ENCODE results near the gene ARF1. TPM values are rescaled to one million over a fixed set of nuclear protein-coding genes. Genes with fewer than 3 reads are reported as not detected.
A peak's percentile ranks its signal among the peaks of the same experiment; 100 is the strongest.

Gene ARF1
- total RNA-seq, 2 experiments from 2014 or later: 342 to 350 TPM

- Mint-ChIP-seq H3K4me3 (peak overlapping the region; percentile 88), H3K9me3 (no peaks in the 10 kb centered on the region), H3K27ac (peak overlapping the region; percentile 92), H3K27me3 (no peaks in the 10 kb centered on the region), H3K36me3 (peaks cover 50% of the 10 kb centered on the region), H3K4me1 (peaks cover 68% of the 10 kb centered on the region)
- DNase-seq: no peak
Measured at GRCh38 chr1:228085287-228085951, 2.9 kb downstream of the ARF1 start.

- H3K27me3 Mint-ChIP-seq: no peaks in the 10 kb centered on the region
- peaks cover 82% of the 10 kb centered on the region for H3K4me1 Mint-ChIP-seq
- peaks cover 69% of the 10 kb centered on the region for H3K36me3 Mint-ChIP-seq
- H3K4me3 Mint-ChIP-seq: peak overlapping the region; percentile 61
- H3K27ac Mint-ChIP-seq: peak overlapping the region; percentile 81
- no peak for DNase-seq
- no peaks in the 10 kb centered on the region for H3K9me3 Mint-ChIP-seq
Measured at GRCh38 chr1:228087771-228088251, 5.3 kb downstream of the ARF1 start.

- H3K4me3 Mint-ChIP-seq: peak overlapping the region; percentile 43
- peaks cover 79% of the 10 kb centered on the region for H3K4me1 Mint-ChIP-seq
Measured at GRCh38 chr1:228088586-228089498, 6.3 kb downstream of the ARF1 start.

GRCh38 chr1:228089519-228090380 lies 7.2 kb downstream of the ARF1 start:
- no peaks in the 10 kb centered on the region for H3K27me3 Mint-ChIP-seq
- peaks cover 74% of the 10 kb centered on the region for H3K4me1 Mint-ChIP-seq
- no peak overlapping the region for H3K4me3 Mint-ChIP-seq
- H3K27ac Mint-ChIP-seq: peak overlapping the region; percentile 90
- H3K36me3 Mint-ChIP-seq: peaks cover 72% of the 10 kb centered on the region
- H3K9me3 Mint-ChIP-seq: peaks cover 6% of the 10 kb centered on the region
- no peak for DNase-seq

More at GRCh38 chr1:228088586-228089498, 6.3 kb downstream of the ARF1 start:
- peaks cover 72% of the 10 kb centered on the region for H3K36me3 Mint-ChIP-seq
- H3K27ac Mint-ChIP-seq: peak overlapping the region; percentile 90
- H3K27me3 Mint-ChIP-seq: no peaks in the 10 kb centered on the region
- no peak for DNase-seq
- no peaks in the 10 kb centered on the region for H3K9me3 Mint-ChIP-seq

- H3K4me3 Mint-ChIP-seq: no peak overlapping the region
- DNase-seq: no peak
Measured at GRCh38 chr1:228090613-228091081, 8.1 kb downstream of the ARF1 start.

GRCh38 chr1:228091084-228091483 lies 8.6 kb downstream of the ARF1 start:
- Mint-ChIP-seq H3K9me3 (peaks cover 11% of the 10 kb centered on the region), H3K4me1 (peaks cover 68% of the 10 kb centered on the region), H3K27me3 (no peaks in the 10 kb centered on the region), H3K36me3 (peaks cover 74% of the 10 kb centered on the region), H3K4me3 (no peak overlapping the region), H3K27ac (peak overlapping the region; percentile 20)
- DNase-seq: no peak

More at GRCh38 chr1:228090613-228091081, 8.1 kb downstream of the ARF1 start:
- Mint-ChIP-seq H3K4me1 (peaks cover 72% of the 10 kb centered on the region), H3K27me3 (no peaks in the 10 kb centered on the region), H3K9me3 (peaks cover 11% of the 10 kb centered on the region), H3K36me3 (peaks cover 72% of the 10 kb centered on the region), H3K27ac (peak overlapping the region; percentile 63)

GRCh38 chr1:228092342-228093049 lies 10.0 kb downstream of the ARF1 start:
- H3K27ac Mint-ChIP-seq: no peak overlapping the region

GRCh38 chr1:228093050-228093906 lies 10.8 kb downstream of the ARF1 start:
- peaks cover 11% of the 10 kb centered on the region for H3K9me3 Mint-ChIP-seq
- peaks cover 72% of the 10 kb centered on the region for H3K36me3 Mint-ChIP-seq
- no peak overlapping the region for H3K27ac Mint-ChIP-seq
- H3K4me3 Mint-ChIP-seq: no peak overlapping the region
- peaks cover 46% of the 10 kb centered on the region for H3K4me1 Mint-ChIP-seq
- H3K27me3 Mint-ChIP-seq: no peaks in the 10 kb centered on the region
- no peak for DNase-seq

More at GRCh38 chr1:228092342-228093049, 10.0 kb downstream of the ARF1 start:
- Mint-ChIP-seq H3K9me3 (peaks cover 11% of the 10 kb centered on the region), H3K4me1 (peaks cover 54% of the 10 kb centered on the region), H3K27me3 (no peaks in the 10 kb centered on the region), H3K4me3 (no peak overlapping the region), H3K36me3 (peaks cover 74% of the 10 kb centered on the region)
- DNase-seq: no peak

- H3K36me3 Mint-ChIP-seq: peaks cover 72% of the 10 kb centered on the region
Measured at GRCh38 chr1:228094432-228095016, 12.0 kb downstream of the ARF1 start.

GRCh38 chr1:228095161-228095560 lies 12.7 kb downstream of the ARF1 start:
- H3K27ac Mint-ChIP-seq: no peak overlapping the region
- H3K9me3 Mint-ChIP-seq: peaks cover 11% of the 10 kb centered on the region
- H3K27me3 Mint-ChIP-seq: no peaks in the 10 kb centered on the region
- DNase-seq: no peak
- H3K4me1 Mint-ChIP-seq: peaks cover 28% of the 10 kb centered on the region
- no peak overlapping the region for H3K4me3 Mint-ChIP-seq
- H3K36me3 Mint-ChIP-seq: peaks cover 73% of the 10 kb centered on the region

More at GRCh38 chr1:228094432-228095016, 12.0 kb downstream of the ARF1 start:
- no peak overlapping the region for H3K4me3 Mint-ChIP-seq
- no peak for DNase-seq
- no peaks in the 10 kb centered on the region for H3K27me3 Mint-ChIP-seq
- H3K27ac Mint-ChIP-seq: no peak overlapping the region
- H3K9me3 Mint-ChIP-seq: peaks cover 11% of the 10 kb centered on the region
- H3K4me1 Mint-ChIP-seq: peaks cover 34% of the 10 kb centered on the region

GRCh38 chr1:228095938-228096337 lies 13.4 kb downstream of the ARF1 start:
- Mint-ChIP-seq H3K9me3 (peaks cover 11% of the 10 kb centered on the region), H3K4me1 (peaks cover 21% of the 10 kb centered on the region), H3K27ac (no peak overlapping the region), H3K4me3 (no peak overlapping the region), H3K27me3 (no peaks in the 10 kb centered on the region), H3K36me3 (peaks cover 67% of the 10 kb centered on the region)
- DNase-seq: no peak

- peaks cover 65% of the 10 kb centered on the region for H3K36me3 Mint-ChIP-seq
- H3K4me1 Mint-ChIP-seq: peaks cover 17% of the 10 kb centered on the region
- H3K27me3 Mint-ChIP-seq: no peaks in the 10 kb centered on the region
- H3K9me3 Mint-ChIP-seq: peaks cover 11% of the 10 kb centered on the region
- no peak overlapping the region for H3K4me3 Mint-ChIP-seq
- DNase-seq: no peak
- no peak overlapping the region for H3K27ac Mint-ChIP-seq
Measured at GRCh38 chr1:228096416-228097332, 14.2 kb downstream of the ARF1 start.
